K562 (cell line): Measurements from ENCODE around the gene KCTD13. TPM values are rescaled to one million over a fixed set of nuclear protein-coding genes. Genes with fewer than 3 reads are reported as not detected.

Source experiments
- DEAF1 ChIP-seq: fragments of 450-650 bp; formaldehyde crosslinking; IDR thresholded peaks from 2 replicates; pipeline ENCODE4 v1.4.0; 2020; ENCODE audit warnings: mild to moderate bottlenecking, moderate library complexity
- EHMT2 ChIP-seq: fragments of 450-650 bp; IDR thresholded peaks from 2 replicates; pipeline ENCODE4 v1.6.1; 2018; ENCODE audit warnings: antibody characterized with exemption
- FOXA1 ChIP-seq: fragments of 450-650 bp; IDR thresholded peaks from 2 replicates; pipeline ENCODE4 v1.6.1; 2016; ENCODE audit warnings: mild to moderate bottlenecking, borderline replicate concordance
- MAX ChIP-seq: sonication (generic); formaldehyde crosslinking; IDR thresholded peaks from 2 replicates; pipeline ENCODE4 v1.9.0; 2022; ENCODE audit warnings: mild to moderate bottlenecking, missing genetic modification reagents
- PPARD ChIP-seq: fragments of 250-450 bp; sonication (Bioruptor Pico); IDR thresholded peaks from 2 replicates; pipeline ENCODE4 v1.8.0; 2022; ENCODE audit warnings: inconsistent platforms, mild to moderate bottlenecking, moderate library complexity
- ZBTB11 ChIP-seq, 3 experiments: fragments of 200-800 bp in 1 of 3; fragments of 250-450 bp in 1 of 3; fragments of 450-650 bp in 1 of 3; sonication (Bioruptor Pico) in 1 of 3; sonication (Bioruptor generic) in 1 of 3; formaldehyde crosslinking in 1 of 3; IDR thresholded peaks; 2 replicates each; pipeline versions ENCODE4 v1.6.1 to v1.8.0; 2016 to 2022; ENCODE audit warnings: mild to moderate bottlenecking in 2 of 3, missing genetic modification characterization in 2 of 3, missing compliant biosample characterization in 1 of 3, moderate library complexity in 1 of 3
- polyA plus RNA-seq, 8 experiments: library from polyadenylated mRNA; depleted of rRNA in 4 of 8; stranded (reverse) in 5 of 8; unstranded in 3 of 8; fragments of >200 nt; fragmentation: Nextera tagmentation in 2 of 8; fragmentation: Illumina TruSeq in 1 of 8; extraction: Ambion mirVana in 2 of 8; extraction: Trizol in 1 of 8; gene quantifications; 2 replicates each; pipeline versions ENCODE4 v1.2.1 to v1.2.3, GENCODE V29; 2011 to 2014; ENCODE audit warnings: inconsistent platforms in 1 of 8, missing spikeins in 1 of 8
- total RNA-seq, 7 experiments: library from RNA; depleted of rRNA in 6 of 7; stranded (reverse); fragments of >200 nt in 6 of 7; fragmentation: Illumina TruSeq in 2 of 7; extraction: Trizol in 2 of 7; gene quantifications; 2 replicates each; pipeline versions ENCODE4 v1.2.1 to v1.2.3, GENCODE V29; 2011 to 2021; ENCODE audit warnings: low replicate concordance in 1 of 7

The KCTD13 gene
- total and polyA plus RNA-seq, 9 of the 15 experiments (the other 6 are each of a cell fraction or from before 2014, with no cell fraction given) = 1.0 to 20.6 (median 9.8) TPM

GRCh38 chr16:29973384-29974246, 47.6 kb upstream of the KCTD13 start, which contains the start of gene TAOK2 (continued):
- TF ChIP-seq ZBTB11 (CRISPR knock-in tag; IDR thresholded peaks at IDR 0.05) (no peak; a peak in 1 of 6 replicates), PPARD (CRISPR knock-in tag) (no peak), EHMT2 (no peak), MAX (CRISPR knock-in tag) (peak; percentile 97), FOXA1 (no peak), DEAF1 (CRISPR knock-in tag) (0 out of 2 replicates have a peak, but pooled peaks have one; percentile 10)
